Astrocyte (in vitro differentiated cells and primary cell): ENCODE measurements around the gene ANKDD1B.

ENCODE experiments used
- CTCF ChIP-seq: IDR thresholded peaks from 2 replicates; pipeline ENCODE4 v1.5.1; 2011; ENCODE audit warnings: low read depth, mild to moderate bottlenecking, inconsistent platforms, low read length, moderate library complexity; ENCODE audit not compliant: insufficient read depth
- EZH2 ChIP-seq: IDR thresholded peaks from 2 replicates; pipeline ENCODE4 v1.6.1; 2012; ENCODE audit warnings: mild to moderate bottlenecking, low read length, inconsistent platforms; ENCODE audit not compliant: insufficient read depth

- TF ChIP-seq CTCF (peak; percentile 59), EZH2 (no peak)
These were observed 70.0 kb downstream of the ANKDD1B start for GRCh38 chr5:75681125-75681830.
